ENCODE measurements around the gene OR2B2.

Gene OR2B2

GRCh38 chr6:27863962-27864905 is 48.0 kb downstream of the OR2B2 start:
- POLR2A ChIA-PET = interaction anchor here (0.6 to 16.0 kb wide), 18 partner anchors 10 to 1838 kb away, joined by 3 to 321 read pairs (median 10); a partner anchor contains a TSS

GRCh38 chr6:27862396-27863066 is 49.7 kb downstream of the OR2B2 start:
- no peak for DNase-seq (ENCODE audit: extremely low spot score)
- CTCF ChIA-PET = interaction anchor here (0.7 kb wide), 1 partner anchor 33 kb away, joined by 4 read pairs; no protein-coding TSS in a partner anchor
- POLR2A ChIA-PET = interaction anchor here (1.3 to 16.0 kb wide), 3 partner anchors 26 to 39 kb away, joined by 4 to 321 read pairs (median 295); a partner anchor contains a TSS
- TF ChIP-seq PKNOX1 (IDR thresholded peaks at IDR 0.05) (no peak), CTBP1 (IDR thresholded peaks at IDR 0.05; ENCODE audit: borderline replicate concordance) (no peak), NFRKB (IDR thresholded peaks at IDR 0.05) (no peak), FOXA1 (IDR thresholded peaks at IDR 0.05) (no peak), ELF4 (IDR thresholded peaks at IDR 0.05) (no peak), FOXM1 (IDR thresholded peaks at IDR 0.05; ENCODE audit: borderline replicate concordance) (no peak), SP1 (IDR thresholded peaks at IDR 0.05) (no peak)

More at GRCh38 chr6:27863962-27864905, 48.0 kb downstream of the OR2B2 start:
- CTCF ChIA-PET = interaction anchor here (1.1 kb wide), 1 partner anchor 29 kb away, joined by 3 read pairs; a partner anchor contains a TSS
- TF ChIP-seq FOXM1 (IDR thresholded peaks at IDR 0.05; ENCODE audit: borderline replicate concordance) = no peak
- TF ChIP-seq PKNOX1 (IDR thresholded peaks at IDR 0.05) = no peak
- peak; percentile 60; the same call in 1 of the 2 replicates for TF ChIP-seq ZNF384 (IDR thresholded peaks at IDR 0.05)
- DNase-seq (ENCODE audit: extremely low spot score) = no peak

GRCh38 chr6:27861861-27862260 is 50.3 kb downstream of the OR2B2 start:
- TF ChIP-seq BHLHE40 (IDR thresholded peaks at IDR 0.05; ENCODE audit: borderline replicate concordance) (no peak), ZNF384 (IDR thresholded peaks at IDR 0.05) (no peak), TARDBP (IDR thresholded peaks at IDR 0.05) (no peak), PKNOX1 (IDR thresholded peaks at IDR 0.05) (no peak), CTBP1 (IDR thresholded peaks at IDR 0.05; ENCODE audit: borderline replicate concordance) (no peak), ELF4 (IDR thresholded peaks at IDR 0.05) (no peak), ARNT (IDR thresholded peaks at IDR 0.05) (no peak), FOXM1 (IDR thresholded peaks at IDR 0.05; ENCODE audit: borderline replicate concordance) (no peak), SUZ12 (IDR thresholded peaks at IDR 0.05) (no peak), FOXA1 (IDR thresholded peaks at IDR 0.05) (no peak)
- ChIA-PET CTCF (interaction anchor here (0.7 kb wide), 1 partner anchor 33 kb away, joined by 4 read pairs; no protein-coding TSS in a partner anchor), POLR2A (interaction anchor here (0.6 to 16.0 kb wide), 3 partner anchors 25 to 33 kb away, joined by 3 to 321 read pairs (median 295); a partner anchor contains a TSS)
- no peak for DNase-seq (ENCODE audit: extremely low spot score)

- CTCF ChIA-PET = interaction anchor here (0.7 kb wide), 1 partner anchor 34 kb away, joined by 4 read pairs; no protein-coding TSS in a partner anchor
- no peak for TF ChIP-seq FOXM1 (IDR thresholded peaks at IDR 0.05; ENCODE audit: borderline replicate concordance)
- no peak for DNase-seq (ENCODE audit: extremely low spot score)
- POLR2A ChIA-PET = interaction anchor here (0.6 to 16.0 kb wide), 3 partner anchors 25 to 34 kb away, joined by 3 to 321 read pairs (median 295); a partner anchor contains a TSS
These were observed 50.8 kb downstream of the OR2B2 start for GRCh38 chr6:27861276-27861840.

Data from HEK293T (cell line).